ENCODE data around the gene PRDM16.
"Not testable (repeated sequence)": the region's sequence is repeated elsewhere in the genome, so short reads cannot be mapped to it uniquely, and the experiment has no call there.

PRDM16 gene

DNA sequence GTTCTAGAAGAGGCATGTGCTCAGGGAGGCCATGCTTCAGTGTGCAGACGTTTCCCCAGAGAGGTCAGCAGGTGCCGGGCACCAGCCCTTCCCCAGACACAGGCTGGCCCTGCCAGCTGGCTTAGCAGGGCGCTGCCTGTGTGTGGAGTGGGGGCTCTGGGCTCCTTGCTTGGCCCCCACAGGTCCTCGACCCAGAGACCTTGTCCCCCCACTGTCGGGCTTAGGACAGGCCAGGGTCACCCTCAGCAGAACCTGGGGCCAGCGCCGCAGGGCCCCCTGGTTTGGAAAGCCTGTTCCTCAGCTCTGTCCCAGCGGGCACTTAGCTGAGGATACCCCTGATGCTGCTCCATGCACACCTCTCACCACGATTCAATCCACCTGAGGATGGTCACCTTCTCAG is 213.2 kb downstream of the PRDM16 start:
- intact Hi-C loops (cut with micrococcal nuclease) = no loop called here
- Mint-ChIP-seq H3K4me1 (ENCODE audit: low read depth) (no peaks in the 10 kb centered on the region), H3K27me3 (peaks cover 3% of the 10 kb centered on the region), H3K9me3 (no peaks in the 10 kb centered on the region), H3K27ac (no peak overlapping the region), H3K4me3 (no peak overlapping the region), H3K36me3 (ENCODE audit: low read depth) (no peaks in the 10 kb centered on the region)

DNA sequence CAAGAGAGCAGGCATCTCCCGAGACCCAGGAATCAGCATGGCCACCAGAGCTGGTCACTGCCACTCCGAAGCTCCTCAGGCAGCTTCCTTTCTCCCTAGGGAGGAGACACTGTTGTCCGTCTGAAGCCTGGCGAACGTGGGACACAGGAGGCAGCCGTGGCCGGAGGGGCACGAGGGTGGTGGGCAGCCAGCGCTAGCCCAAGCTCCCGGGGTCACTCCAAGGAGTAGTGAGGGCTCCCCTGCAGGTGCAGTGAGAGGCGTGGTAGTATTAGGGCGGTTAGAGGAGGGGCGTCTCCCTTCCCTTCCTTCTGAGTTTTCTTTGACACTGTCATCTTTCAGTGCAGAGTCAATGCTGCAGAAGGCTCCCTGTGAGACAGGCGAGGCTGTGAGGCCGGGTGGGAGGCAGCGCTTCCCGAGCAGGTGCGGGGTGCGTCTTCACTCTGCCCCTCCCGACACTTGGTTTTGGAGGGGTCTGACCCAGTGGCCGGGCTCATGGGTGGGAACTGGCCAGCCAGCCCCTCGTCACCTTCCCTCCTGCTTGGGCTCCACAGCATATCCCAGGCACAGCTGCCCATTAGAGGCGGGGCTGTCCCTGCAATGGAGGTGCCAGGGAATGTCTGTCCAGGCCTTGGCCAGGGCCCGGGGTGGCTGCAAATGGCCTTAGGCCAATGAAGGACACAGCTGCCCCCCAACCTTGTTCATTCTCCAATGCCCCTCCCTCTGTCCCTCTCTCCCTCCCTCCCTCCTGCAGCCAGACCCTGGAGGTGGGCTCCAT is 213.8 kb downstream of the PRDM16 start:
- Mint-ChIP-seq H3K36me3 (ENCODE audit: low read depth) (no peaks in the 10 kb centered on the region), H3K27ac (no peak overlapping the region), H3K9me3 (no peaks in the 10 kb centered on the region), H3K4me3 (no peak overlapping the region), H3K4me1 (ENCODE audit: low read depth) (no peaks in the 10 kb centered on the region), H3K27me3 (peaks cover 3% of the 10 kb centered on the region)
- intact Hi-C loops (cut with micrococcal nuclease) = no loop called here

DNA sequence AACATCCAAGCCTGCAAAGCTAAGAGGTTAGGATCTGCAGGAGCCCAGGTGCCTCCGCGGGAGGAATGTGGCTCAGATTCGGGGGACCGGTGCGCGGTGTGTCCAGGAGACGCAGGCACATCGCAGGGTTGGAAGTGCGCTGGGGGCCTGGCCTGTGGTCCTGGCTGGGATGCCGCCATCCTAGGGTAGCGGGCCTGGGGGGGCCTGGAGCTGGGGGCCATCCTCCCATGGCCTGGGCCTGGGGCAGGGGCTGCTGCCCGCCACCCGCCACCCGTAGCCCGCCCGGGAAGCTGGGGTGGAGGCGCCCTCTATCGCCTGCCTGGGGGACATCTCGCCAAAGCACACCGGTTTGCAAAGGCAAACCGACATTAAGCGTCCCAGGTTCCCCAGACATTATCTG is 214.8 kb downstream of the PRDM16 start:
- H3K27me3 Mint-ChIP-seq = peaks cover 3% of the 10 kb centered on the region
- H3K36me3 Mint-ChIP-seq (ENCODE audit: low read depth) = no peaks in the 10 kb centered on the region
- H3K9me3 Mint-ChIP-seq = no peaks in the 10 kb centered on the region
- intact Hi-C loops (cut with micrococcal nuclease) = no loop called here
- no peaks in the 10 kb centered on the region for H3K4me1 Mint-ChIP-seq (ENCODE audit: low read depth)
- no peak overlapping the region for H3K27ac Mint-ChIP-seq
- no peak overlapping the region for H3K4me3 Mint-ChIP-seq

- no peak overlapping the region for H3K4me3 Mint-ChIP-seq
- H3K36me3 Mint-ChIP-seq (ENCODE audit: low read depth) = no peaks in the 10 kb centered on the region
- H3K4me1 Mint-ChIP-seq (ENCODE audit: low read depth) = no peaks in the 10 kb centered on the region
- H3K9me3 Mint-ChIP-seq = no peaks in the 10 kb centered on the region
- intact Hi-C loops (cut with micrococcal nuclease) = no loop called here
- peaks cover 3% of the 10 kb centered on the region for H3K27me3 Mint-ChIP-seq
- no peak overlapping the region for H3K27ac Mint-ChIP-seq
Measured at GRCh38 chr1:3284691-3285090, 215.7 kb downstream of the PRDM16 start.

GRCh38 chr1:3285106-3285740 is 216.2 kb downstream of the PRDM16 start:
- Mint-ChIP-seq H3K27me3 (peaks cover 3% of the 10 kb centered on the region), H3K9me3 (no peaks in the 10 kb centered on the region), H3K4me1 (ENCODE audit: low read depth) (no peaks in the 10 kb centered on the region), H3K4me3 (no peak overlapping the region), H3K36me3 (ENCODE audit: low read depth) (no peaks in the 10 kb centered on the region), H3K27ac (no peak overlapping the region)
- intact Hi-C loops (cut with micrococcal nuclease) = no loop called here

GRCh38 chr1:3287095-3287494 is 218.1 kb downstream of the PRDM16 start:
- H3K4me3 Mint-ChIP-seq; H3K36me3 Mint-ChIP-seq (ENCODE audit: low read depth); H3K27me3 Mint-ChIP-seq; H3K27ac Mint-ChIP-seq; H3K4me1 Mint-ChIP-seq (ENCODE audit: low read depth); intact Hi-C loops (cut with micrococcal nuclease); H3K9me3 Mint-ChIP-seq: not testable (repeated sequence)

DNA sequence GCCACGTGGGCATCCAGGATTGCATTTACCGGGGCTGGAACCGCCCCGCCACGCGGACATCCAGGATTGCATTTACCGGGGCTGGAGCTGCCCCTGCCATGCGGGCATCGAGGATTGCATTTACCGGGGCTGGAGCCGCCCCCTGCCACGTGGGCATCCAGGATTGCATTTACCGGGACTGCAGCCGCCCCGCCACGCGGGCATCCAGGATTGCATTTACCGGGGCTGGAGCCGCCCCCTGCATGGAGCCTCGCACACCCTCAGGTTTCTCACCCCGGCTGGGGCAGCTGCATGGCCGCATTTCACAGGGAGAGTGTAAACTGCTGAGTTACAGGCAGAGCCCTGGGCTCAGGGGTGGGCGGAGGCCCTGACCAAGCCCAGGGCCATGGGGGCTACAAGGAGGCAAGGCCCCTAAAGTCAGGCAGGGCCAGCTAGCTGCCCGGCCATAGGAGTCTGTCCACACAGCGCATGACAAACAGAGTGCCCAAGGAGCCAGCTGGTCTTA is 218.7 kb downstream of the PRDM16 start:
- intact Hi-C loops (cut with micrococcal nuclease) = no loop called here
- H3K36me3 Mint-ChIP-seq (ENCODE audit: low read depth) = no peaks in the 10 kb centered on the region
- H3K4me3 Mint-ChIP-seq = no peak overlapping the region
- peaks cover 3% of the 10 kb centered on the region for H3K27me3 Mint-ChIP-seq
- no peaks in the 10 kb centered on the region for H3K4me1 Mint-ChIP-seq (ENCODE audit: low read depth)
- no peak overlapping the region for H3K27ac Mint-ChIP-seq
- no peaks in the 10 kb centered on the region for H3K9me3 Mint-ChIP-seq

DNA sequence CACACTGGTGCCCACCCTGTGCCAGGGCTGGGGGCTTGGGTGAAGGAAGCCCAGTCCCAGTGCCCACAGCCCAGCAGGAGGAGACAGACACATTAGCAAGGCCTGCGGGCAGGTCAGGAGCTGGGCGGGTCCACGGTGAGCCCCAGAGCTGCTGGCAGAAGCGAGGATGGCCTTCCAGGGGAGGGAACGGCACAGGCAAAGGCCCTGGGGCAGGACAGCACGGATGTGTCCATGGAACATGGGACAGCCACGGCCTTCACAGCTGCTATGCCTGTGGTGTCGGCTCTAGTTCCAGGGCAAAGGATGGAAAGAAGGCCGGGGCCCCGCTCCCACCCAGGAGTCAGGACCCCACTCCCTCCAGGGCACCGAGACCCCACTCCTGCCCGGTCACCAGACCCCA is 220.5 kb downstream of the PRDM16 start:
- Mint-ChIP-seq H3K27me3 (no peaks in the 10 kb centered on the region), H3K36me3 (ENCODE audit: low read depth) (no peaks in the 10 kb centered on the region)

DNA sequence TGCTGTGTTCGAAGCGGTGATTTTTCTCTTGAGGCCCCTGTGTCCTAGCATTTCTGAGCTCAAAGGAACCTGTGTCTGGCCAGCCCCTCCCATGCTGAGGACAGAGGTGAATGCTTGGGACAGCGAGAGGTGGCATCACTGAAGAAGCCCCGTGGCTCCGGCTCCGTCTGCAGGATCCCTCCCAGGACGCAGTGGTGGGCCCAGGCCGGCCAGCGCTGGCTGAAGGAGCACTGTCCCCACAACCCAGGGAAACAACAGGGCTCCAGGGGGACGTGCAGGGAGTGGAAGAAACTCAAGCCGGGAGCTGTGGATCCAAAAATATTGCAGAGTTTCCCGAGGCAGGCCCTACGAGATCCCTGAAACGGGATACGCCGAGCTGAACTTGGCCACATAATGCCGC is 221.4 kb downstream of the PRDM16 start:
- Mint-ChIP-seq H3K36me3 (ENCODE audit: low read depth) (no peaks in the 10 kb centered on the region), H3K27ac (no peak overlapping the region), H3K4me1 (ENCODE audit: low read depth) (no peaks in the 10 kb centered on the region), H3K27me3 (no peaks in the 10 kb centered on the region), H3K9me3 (no peaks in the 10 kb centered on the region), H3K4me3 (no peak overlapping the region)
- intact Hi-C loops (cut with micrococcal nuclease) = no loop called here

More for the DNA sequence above, 220.5 kb downstream of the PRDM16 start:
- no peaks in the 10 kb centered on the region for H3K4me1 Mint-ChIP-seq (ENCODE audit: low read depth)
- H3K4me3 Mint-ChIP-seq = no peak overlapping the region
- no peak overlapping the region for H3K27ac Mint-ChIP-seq
- intact Hi-C loops (cut with micrococcal nuclease) = no loop called here
- H3K9me3 Mint-ChIP-seq = no peaks in the 10 kb centered on the region

GRCh38 chr1:3290915-3291314 is 221.9 kb downstream of the PRDM16 start:
- Mint-ChIP-seq H3K4me1 (ENCODE audit: low read depth) (no peaks in the 10 kb centered on the region), H3K27me3 (no peaks in the 10 kb centered on the region)

GRCh38 chr1:3292051-3292722 is 223.2 kb downstream of the PRDM16 start:
- no peak overlapping the region for H3K27ac Mint-ChIP-seq
- intact Hi-C loops (cut with micrococcal nuclease) = no loop called here
- H3K4me3 Mint-ChIP-seq = no peak overlapping the region
- no peaks in the 10 kb centered on the region for H3K4me1 Mint-ChIP-seq (ENCODE audit: low read depth)
- H3K27me3 Mint-ChIP-seq = no peaks in the 10 kb centered on the region
- no peaks in the 10 kb centered on the region for H3K36me3 Mint-ChIP-seq (ENCODE audit: low read depth)
- no peaks in the 10 kb centered on the region for H3K9me3 Mint-ChIP-seq

More at GRCh38 chr1:3290915-3291314, 221.9 kb downstream of the PRDM16 start:
- Mint-ChIP-seq H3K36me3 (ENCODE audit: low read depth) (no peaks in the 10 kb centered on the region), H3K9me3 (no peaks in the 10 kb centered on the region), H3K27ac (no peak overlapping the region), H3K4me3 (no peak overlapping the region)
- intact Hi-C loops (cut with micrococcal nuclease) = no loop called here

DNA sequence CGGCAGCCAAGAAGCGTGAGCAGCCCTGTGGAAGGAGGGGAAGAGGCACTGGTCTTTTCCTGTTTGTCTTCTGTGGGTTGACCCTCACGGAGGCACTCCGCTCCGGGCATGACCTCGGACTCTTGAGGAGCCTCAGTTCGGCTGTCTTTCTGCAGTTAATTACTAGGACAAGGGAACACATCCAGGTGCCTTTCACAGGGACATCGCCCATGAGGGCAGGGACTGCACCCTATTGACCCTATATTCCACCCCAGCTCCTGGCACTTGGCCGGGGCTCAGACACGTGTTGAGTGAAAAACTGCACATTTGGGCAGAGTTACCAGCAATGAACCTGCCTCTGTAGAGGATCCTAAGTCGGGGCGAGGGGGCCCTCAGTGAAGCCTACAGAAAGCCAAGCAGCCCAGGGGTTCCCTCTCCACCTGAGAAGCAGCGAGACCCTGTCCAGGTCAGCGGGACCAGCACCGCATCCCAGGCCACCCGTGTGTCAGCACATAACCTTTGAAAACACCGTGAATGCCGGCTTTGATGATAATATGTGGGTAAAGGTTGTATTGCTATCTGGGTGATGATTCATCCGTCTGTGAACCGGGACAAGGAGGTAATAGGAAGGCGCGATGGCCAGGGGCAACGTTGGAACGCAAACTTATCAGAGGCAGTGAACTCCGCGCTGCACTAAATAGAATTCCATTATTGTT is 224.0 kb downstream of the PRDM16 start:
- H3K9me3 Mint-ChIP-seq = no peaks in the 10 kb centered on the region
- H3K4me1 Mint-ChIP-seq (ENCODE audit: low read depth) = no peaks in the 10 kb centered on the region
- no peak overlapping the region for H3K4me3 Mint-ChIP-seq
- intact Hi-C loops (cut with micrococcal nuclease) = no loop called here
- H3K36me3 Mint-ChIP-seq (ENCODE audit: low read depth) = no peaks in the 10 kb centered on the region
- no peaks in the 10 kb centered on the region for H3K27me3 Mint-ChIP-seq
- no peak overlapping the region for H3K27ac Mint-ChIP-seq

DNA sequence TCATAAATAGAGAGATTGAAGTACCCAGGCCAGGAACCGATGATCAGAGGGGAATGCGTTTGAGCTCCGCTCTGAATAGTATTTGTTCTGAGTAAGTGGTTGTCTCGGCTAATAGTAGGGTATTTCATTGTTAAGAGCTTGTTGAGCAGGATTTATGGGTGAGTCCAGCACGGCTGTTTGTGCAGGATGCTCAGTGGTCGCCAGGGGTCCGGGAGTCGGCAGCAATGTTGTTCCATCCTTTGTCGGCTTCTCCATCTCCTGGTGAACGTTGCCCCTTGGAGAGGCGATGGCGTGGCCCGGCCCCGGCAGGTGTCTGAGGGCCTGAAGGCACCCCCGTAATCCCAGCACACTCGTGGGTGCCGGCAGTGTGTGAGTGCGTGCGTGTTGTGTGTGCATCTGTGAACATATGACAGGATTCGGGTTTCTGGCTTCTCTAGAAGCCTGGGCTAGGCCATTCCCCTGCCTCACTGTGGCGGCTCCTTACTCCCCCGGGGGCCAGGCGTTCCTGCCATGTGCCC is 224.6 kb downstream of the PRDM16 start:
- no peaks in the 10 kb centered on the region for H3K4me1 Mint-ChIP-seq (ENCODE audit: low read depth)
- intact Hi-C loops (cut with micrococcal nuclease) = no loop called here
- no peaks in the 10 kb centered on the region for H3K36me3 Mint-ChIP-seq (ENCODE audit: low read depth)
- no peak overlapping the region for H3K27ac Mint-ChIP-seq
- H3K4me3 Mint-ChIP-seq = no peak overlapping the region
- H3K27me3 Mint-ChIP-seq = no peaks in the 10 kb centered on the region
- H3K9me3 Mint-ChIP-seq = no peaks in the 10 kb centered on the region

DNA sequence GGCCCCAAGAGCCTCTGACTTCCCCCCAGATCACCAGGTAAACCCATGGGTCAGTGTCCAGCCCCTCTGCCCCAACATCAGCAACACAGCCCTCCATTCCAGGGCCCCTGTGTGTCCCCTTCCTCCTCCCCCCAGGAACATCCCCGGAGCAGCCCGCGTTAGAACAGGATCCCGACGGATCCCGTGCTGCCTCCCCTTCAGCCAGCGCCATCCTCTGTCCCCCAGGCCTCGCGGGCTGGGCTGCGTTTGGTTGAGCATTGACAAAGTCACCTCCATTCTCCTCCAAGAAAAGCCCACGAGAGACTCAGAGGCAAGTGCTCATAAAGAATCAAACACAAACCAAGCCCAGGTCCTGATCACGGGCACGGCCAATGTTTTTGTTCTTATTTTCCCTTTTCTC is 225.4 kb downstream of the PRDM16 start:
- Mint-ChIP-seq H3K27ac (no peak overlapping the region), H3K27me3 (no peaks in the 10 kb centered on the region), H3K9me3 (no peaks in the 10 kb centered on the region), H3K4me3 (no peak overlapping the region), H3K4me1 (ENCODE audit: low read depth) (no peaks in the 10 kb centered on the region), H3K36me3 (ENCODE audit: low read depth) (no peaks in the 10 kb centered on the region)
- intact Hi-C loops (cut with micrococcal nuclease) = no loop called here

All from dendritic cell treated with granulocyte-macrophage colony-stimulating factor and Interleukin-4, amounts not matched to agents 40 ng/mL and 50 ng/mL, for 4 days (primary cell).